Subcutaneous adipose tissue (tissue), 4 donors: Measurements from ENCODE around the gene CEP41. TPM values are rescaled to one million over a fixed set of nuclear protein-coding genes. Genes with fewer than 3 reads are reported as not detected.

Experiments
- CTCF ChIP-seq: fragments of 450-650 bp; IDR thresholded peaks from one replicate; pipeline ENCODE4 v1.5.1; 2016; ENCODE audit warnings: low read depth, mild to moderate bottlenecking, control low read depth, antibody characterized with exemption, moderate library complexity
- total RNA-seq, 4 donors: library from RNA; depleted of rRNA; stranded (reverse); fragments of >200 nt; gene quantifications; one replicate each; pipeline ENCODE4 v1.1.0, GENCODE V29; 2016

The CEP41 gene
- total RNA-seq, 4 donors from 2014 or later: 3.2 to 6.0 (median 3.9) TPM

DNA sequence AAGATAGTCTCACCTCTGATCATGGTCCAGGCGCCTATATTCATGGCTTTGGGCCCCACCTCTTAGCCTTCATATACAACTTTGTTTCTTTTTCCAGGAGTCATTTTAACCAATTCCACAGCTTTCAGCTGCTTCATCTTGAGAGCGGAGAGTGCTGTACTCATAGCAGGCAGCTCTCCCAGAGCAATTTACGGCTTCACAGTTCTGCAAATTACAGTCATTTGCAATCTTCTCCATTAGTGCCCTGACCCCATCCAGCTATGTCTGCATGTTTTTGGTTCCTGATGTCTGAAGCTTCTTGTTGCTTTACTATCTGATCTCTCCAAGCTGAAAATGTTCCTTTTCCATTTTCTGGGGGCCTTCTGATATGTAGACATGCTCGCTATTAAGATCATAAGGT lies 33.1 kb upstream of the CEP41 start:
- no peak for TF ChIP-seq CTCF

GRCh38 chr7:130473289-130473688 lies 32.5 kb upstream of the CEP41 start:
- TF ChIP-seq CTCF: no peak

- TF ChIP-seq CTCF: no peak
Observed at GRCh38 chr7:130471974-130472373, 31.2 kb upstream of the CEP41 start.

GRCh38 chr7:130468612-130469011 lies 27.8 kb upstream of the CEP41 start:
- TF ChIP-seq CTCF: no peak

GRCh38 chr7:130463553-130464434 lies 23.0 kb upstream of the CEP41 start:
- TF ChIP-seq CTCF: no peak

DNA sequence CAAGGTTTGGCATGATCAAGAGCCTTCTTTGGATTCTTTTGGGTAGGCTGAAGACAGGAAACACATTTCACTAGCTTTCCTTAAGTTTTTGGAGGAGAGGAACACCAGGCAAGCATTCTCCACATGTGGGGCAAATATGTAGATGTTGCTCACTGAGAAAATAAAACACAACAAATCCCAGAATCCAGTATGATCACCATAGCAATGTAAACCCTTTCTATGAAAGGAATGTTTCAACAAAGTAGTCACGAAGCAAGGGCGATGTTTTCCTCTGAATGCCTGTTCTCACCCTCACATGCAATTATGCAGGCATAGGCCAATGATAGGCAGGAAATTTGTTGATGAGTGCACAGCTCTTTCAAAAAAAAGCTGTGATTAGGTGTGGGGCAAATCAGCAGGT lies 20.5 kb upstream of the CEP41 start:
- no peak for TF ChIP-seq CTCF

DNA sequence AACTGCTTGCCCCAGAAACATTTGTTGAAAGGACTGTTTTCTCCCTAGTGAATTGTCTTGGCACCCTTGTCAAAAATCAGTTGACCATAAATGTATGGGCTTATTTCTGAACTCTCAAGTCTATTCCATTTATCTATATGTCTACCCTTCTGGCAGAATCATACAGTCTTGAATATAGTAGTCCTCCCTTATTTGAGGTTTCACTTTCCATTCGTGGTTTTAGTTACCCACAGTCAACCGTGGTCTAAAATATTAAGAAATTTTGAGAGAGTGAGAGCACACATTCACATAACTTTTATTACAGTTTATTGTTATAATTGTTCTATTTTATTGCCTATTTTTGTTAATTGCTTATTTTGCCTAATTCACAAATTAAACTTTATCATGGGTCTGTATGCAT lies 17.4 kb upstream of the CEP41 start:
- no peak for TF ChIP-seq CTCF
